Ovary (tissue), 9 donors: ENCODE measurements around the gene ATP6V0B. TPM values are rescaled to one million over a fixed set of nuclear protein-coding genes. Genes with fewer than 3 reads are reported as not detected.

Experiments used
- DNase-seq, 5 donors: peaks; one replicate each; pipeline ENCODE4 v3.0.0-alpha.2; 2019 to 2020
- H3K27ac ChIP-seq, 2 donors: fragments of 200-600 bp; one replicate each; pipeline versions ENCODE4 v1.5.1 to v1.8.0; 2019 to 2022
- H3K27me3 ChIP-seq: fragments of 200-600 bp; one replicate; pipeline ENCODE4 v1.8.0; 2022
- H3K36me3 ChIP-seq: fragments of 200-600 bp; sonication (generic); one replicate; pipeline ENCODE4 v1.5.1; 2019
- H3K4me1 ChIP-seq: one replicate; pipeline ENCODE4 v1.8.1; 2013; ENCODE audit warnings: mild to moderate bottlenecking, moderate library complexity; ENCODE audit not compliant: insufficient read depth
- H3K4me3 ChIP-seq: fragments of 200-600 bp; sonication (generic); one replicate; pipeline ENCODE4 v1.5.1; 2017
- H3K9me3 ChIP-seq, 2 donors: fragments of 200-600 bp in 1 of 2; sonication (generic) in 1 of 2; one replicate each; pipeline versions ENCODE4 v1.5.1 to v1.8.1; 2013 to 2019; ENCODE audit warnings: mild to moderate bottlenecking in 1 of 2, moderate library complexity in 1 of 2
- EP300 ChIP-seq: sonication (generic); formaldehyde crosslinking; IDR thresholded peaks from one replicate; pipeline ENCODE4 v1.6.1; 2017; ENCODE audit warnings: antibody characterized with exemption
- POLR2A ChIP-seq: fragments of 450-650 bp; IDR thresholded peaks from one replicate; pipeline ENCODE4 v1.6.1; 2017; ENCODE audit warnings: antibody characterized with exemption, mild to moderate bottlenecking, moderate library complexity
- WGBS, 3 donors: extraction: QIAGEN DNeasy Blood & Tissue Kit in 1 of 3; methylation state at CpG; one replicate each; pipeline versions ENCODE4 v1.1.5 to v1.1.7; 2013 to 2017; 5-methylcytosine and 5-hydroxymethylcytosine counted together
- intact Hi-C, 4 donors: fragments of 100-400 bp; cut with DNase I; formaldehyde crosslinking; loops; one replicate each; pipeline versions ENCODE4 v1.11.0 to v1.15.1; 2022 to 2023
- polyA plus RNA-seq, 2 donors: library from polyadenylated mRNA; stranded (reverse); fragments of 200-250 nt in 1 of 2; fragments of 350-450 nt in 1 of 2; fragmentation: Illumina TruSeq in 1 of 2; extraction: RNeasy Lipid Tissue Mini Kit (QIAGEN cat#74804) in 1 of 2; gene quantifications; one replicate each; pipeline ENCODE4 v1.2.3, GENCODE V29; 2013 to 2014
- total RNA-seq, 7 donors: library from RNA; depleted of rRNA in 2 of 7; stranded (reverse); fragments of >200 nt in 2 of 7; fragmentation: NEBNext Ultra II Directional in 3 of 7; extraction: Animal tissue kit (Norgen Biotek cat#: 25700) in 3 of 7; gene quantifications; one replicate each; pipeline versions ENCODE4 v1.1.0 to v1.2.4, GENCODE V29; 2016 to 2023
- TF ChIP-seq, protein P1 (sequence below), 3 donors: fragments of 450-650 bp in 2 of 3; fragments of 200-600 bp in 1 of 3; IDR thresholded peaks; one replicate each; pipeline versions ENCODE4 v1.5.1 to v1.8.0; 2016 to 2022; ENCODE audit warnings: antibody characterized with exemption in 3 of 3, mild to moderate bottlenecking in 1 of 3
- donor health status: DM: no; HTN: no; CAD: no; lungs with moderate emphysema.
- donor health status: DM: no; HTN: no; CAD: no.
- donor health status: Bipolar disorder and iron deficiency.
- donor health status: DM: yes; HTN: yes; CAD: no.
- donor health status: DM: no; HTN: no; CAD: no.
- donor health status: DM: yes; HTN: yes; CAD: no.

ATP6V0B gene
- total and polyA plus RNA-seq, 9 donors: 46.1 to 108 (median 74.4) TPM

GRCh38 chr1:43968348-43968948 is 6.3 kb upstream of the ATP6V0B start:
- Histone ChIP-seq H3K4me1 (peaks cover 7% of the 10 kb centered on the region), H3K27me3 (no peaks in the 10 kb centered on the region), H3K36me3 (no peaks in the 10 kb centered on the region), H3K27ac (no peak overlapping the region), H3K9me3 (no peaks in the 10 kb centered on the region), H3K4me3 (no peak overlapping the region)
- intact Hi-C loops: no loop called here
- WGBS, 3 donors: 76 to 84% (median 79%) methylated on average over 6 of the region's 6 CpGs
- peak in 1 of 5 donors; percentile 51 for DNase-seq
- TF ChIP-seq, protein P1, sequence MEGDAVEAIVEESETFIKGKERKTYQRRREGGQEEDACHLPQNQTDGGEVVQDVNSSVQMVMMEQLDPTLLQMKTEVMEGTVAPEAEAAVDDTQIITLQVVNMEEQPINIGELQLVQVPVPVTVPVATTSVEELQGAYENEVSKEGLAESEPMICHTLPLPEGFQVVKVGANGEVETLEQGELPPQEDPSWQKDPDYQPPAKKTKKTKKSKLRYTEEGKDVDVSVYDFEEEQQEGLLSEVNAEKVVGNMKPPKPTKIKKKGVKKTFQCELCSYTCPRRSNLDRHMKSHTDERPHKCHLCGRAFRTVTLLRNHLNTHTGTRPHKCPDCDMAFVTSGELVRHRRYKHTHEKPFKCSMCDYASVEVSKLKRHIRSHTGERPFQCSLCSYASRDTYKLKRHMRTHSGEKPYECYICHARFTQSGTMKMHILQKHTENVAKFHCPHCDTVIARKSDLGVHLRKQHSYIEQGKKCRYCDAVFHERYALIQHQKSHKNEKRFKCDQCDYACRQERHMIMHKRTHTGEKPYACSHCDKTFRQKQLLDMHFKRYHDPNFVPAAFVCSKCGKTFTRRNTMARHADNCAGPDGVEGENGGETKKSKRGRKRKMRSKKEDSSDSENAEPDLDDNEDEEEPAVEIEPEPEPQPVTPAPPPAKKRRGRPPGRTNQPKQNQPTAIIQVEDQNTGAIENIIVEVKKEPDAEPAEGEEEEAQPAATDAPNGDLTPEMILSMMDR (IDR thresholded peaks at IDR 0.05): no peak
- TF ChIP-seq POLR2A: no peak
- no peak for TF ChIP-seq EP300

DNA sequence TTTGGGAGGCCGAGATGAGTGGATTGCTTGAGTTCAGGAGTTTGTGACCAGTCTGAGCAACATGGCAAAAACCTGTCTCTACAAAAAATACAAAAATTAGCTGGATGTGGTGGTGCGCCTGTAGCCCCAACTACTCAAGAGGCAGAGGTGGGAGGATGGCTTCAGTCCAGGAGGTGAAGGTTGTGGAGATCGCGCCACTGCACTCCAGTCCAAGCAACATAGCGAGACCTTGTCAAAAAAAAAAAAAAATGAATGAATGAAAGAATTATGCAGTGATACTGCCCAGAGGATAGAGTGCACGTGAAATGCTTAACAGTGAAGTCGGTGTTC is 5.4 kb upstream of the ATP6V0B start:
- no peaks in the 10 kb centered on the region for H3K9me3 ChIP-seq
- H3K36me3 ChIP-seq: no peaks in the 10 kb centered on the region
- TF ChIP-seq POLR2A (no peak), EP300 (no peak)
- TF ChIP-seq, protein P1 (IDR thresholded peaks at IDR 0.05): no peak
- 33 to 42% (median 35%) methylated on average over 7 of the region's 7 CpGs for WGBS, 3 donors
- H3K27me3 ChIP-seq: no peaks in the 10 kb centered on the region
- intact Hi-C loops: no loop called here
- H3K4me3 ChIP-seq: no peak overlapping the region
- DNase-seq: no peak
- H3K4me1 ChIP-seq: peaks cover 8% of the 10 kb centered on the region
- no peak overlapping the region for H3K27ac ChIP-seq

DNA sequence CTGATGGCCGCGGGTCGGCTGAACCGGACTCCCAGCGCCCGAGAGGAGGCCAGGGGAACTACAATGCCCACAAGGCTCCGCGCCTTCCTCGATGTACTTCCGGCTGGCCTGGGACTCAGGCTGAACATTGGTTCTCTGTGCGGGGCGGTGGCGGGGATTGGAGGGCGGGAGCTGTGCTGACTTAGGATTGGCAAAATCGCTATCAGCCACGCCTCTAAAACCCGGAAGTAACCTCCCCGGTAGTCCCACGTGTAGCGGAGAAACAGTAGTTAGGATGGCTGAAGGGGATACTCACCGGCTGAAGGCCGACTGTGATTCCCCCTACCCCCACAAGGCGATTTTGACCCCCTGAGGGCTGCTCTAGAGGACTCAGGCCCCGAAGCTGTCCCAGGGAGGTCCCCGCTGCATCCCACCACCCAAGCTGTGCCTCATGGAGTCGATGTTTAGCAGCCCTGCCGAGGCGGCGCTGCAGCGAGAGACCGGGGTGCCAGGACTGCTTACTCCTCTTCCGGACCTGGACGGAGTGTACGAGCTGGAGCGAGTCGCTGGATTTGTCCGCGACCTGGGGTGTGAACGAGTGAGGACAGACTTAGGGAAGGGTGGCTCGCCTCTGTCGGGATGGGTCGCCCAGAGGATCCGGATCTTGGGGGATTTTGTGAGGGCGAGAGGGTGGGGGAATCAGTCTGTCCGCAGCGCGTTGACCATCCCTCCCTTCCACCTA is 4.9 kb upstream of the ATP6V0B start, which contains the start of gene DPH2:
DPH2 (plus strand) TSS at position 265 of the 721 bp plus-strand sequence; CDS start at position 431, 166 bp downstream.
- Histone ChIP-seq H3K4me1 (peaks cover 8% of the 10 kb centered on the region), H3K27me3 (no peaks in the 10 kb centered on the region), H3K9me3 (no peaks in the 10 kb centered on the region), H3K36me3 (no peaks in the 10 kb centered on the region), H3K4me3 (peak within 1 kb of the TSS; percentile 74), H3K27ac (no peak within 1 kb of the TSS)
- 1% methylated on average over 45 to 47 of the region's 47 CpGs for WGBS, 3 donors
- TF ChIP-seq, protein P1 (IDR thresholded peaks at IDR 0.05): peak in 1 of 3 donors; percentile 21
- no peak for TF ChIP-seq POLR2A
- TF ChIP-seq EP300: no peak
- DNase-seq: peak; percentile 95 to 97 (median 96)
- intact Hi-C loops: no loop called here

GRCh38 chr1:43970502-43970901 is 4.3 kb upstream of the ATP6V0B start:
- no peak overlapping the region for H3K27ac ChIP-seq
- peaks cover 10% of the 10 kb centered on the region for H3K4me1 ChIP-seq
- H3K27me3 ChIP-seq: no peaks in the 10 kb centered on the region
- H3K4me3 ChIP-seq: peak overlapping the region; percentile 74
- H3K36me3 ChIP-seq: no peaks in the 10 kb centered on the region
- WGBS, 3 donors: 40 to 49% (median 42%) methylated on average over 5 of the region's 5 CpGs
- no peaks in the 10 kb centered on the region for H3K9me3 ChIP-seq
- intact Hi-C loops: no loop called here
- TF ChIP-seq, protein P1 (IDR thresholded peaks at IDR 0.05): no peak
- TF ChIP-seq POLR2A (no peak), EP300 (no peak)
- no peak for DNase-seq
